ENCODE measurements around the gene TTC7B.

The TTC7B gene

GRCh38 chr14:90611936-90612335, 204.3 kb downstream of the TTC7B start:
- TF ChIP-seq CTCF (IDR thresholded peaks at IDR 0.05; ENCODE audit: unreplicated experiment in 3 of 3): no peak
- Mint-ChIP-seq H3K27ac (peak overlapping the region; percentile 62 to 90 (median 87)), H3K36me3 (ENCODE audit: low read depth) (peaks cover 16% of the 10 kb centered on the region), H3K4me1 (peaks cover 71% of the 10 kb centered on the region), H3K9me3 (no peaks in the 10 kb centered on the region), H3K4me3 (peak overlapping the region in 1 of 3 experiments; percentile 7), H3K27me3 (ENCODE audit: low read depth) (peaks cover 3% of the 10 kb centered on the region)

GRCh38 chr14:90611501-90611900, 204.7 kb downstream of the TTC7B start:
- Mint-ChIP-seq H3K27ac (peak overlapping the region; percentile 62 to 90 (median 87)), H3K4me3 (peak overlapping the region in 1 of 3 experiments; percentile 7), H3K36me3 (ENCODE audit: low read depth) (peaks cover 16% of the 10 kb centered on the region), H3K4me1 (peaks cover 67% of the 10 kb centered on the region), H3K9me3 (no peaks in the 10 kb centered on the region), H3K27me3 (ENCODE audit: low read depth) (peaks cover 3% of the 10 kb centered on the region)
- TF ChIP-seq CTCF (IDR thresholded peaks at IDR 0.05; ENCODE audit: unreplicated experiment in 3 of 3): no peak

GRCh38 chr14:90610346-90611040, 205.7 kb downstream of the TTC7B start:
- TF ChIP-seq CTCF (IDR thresholded peaks at IDR 0.05; ENCODE audit: unreplicated experiment in 3 of 3): no peak

GRCh38 chr14:90609376-90609775, 206.9 kb downstream of the TTC7B start:
- H3K27me3 Mint-ChIP-seq (ENCODE audit: low read depth): no peaks in the 10 kb centered on the region
- H3K4me3 Mint-ChIP-seq: no peak overlapping the region
- peaks cover 16% of the 10 kb centered on the region for H3K36me3 Mint-ChIP-seq (ENCODE audit: low read depth)
- no peak for TF ChIP-seq CTCF (IDR thresholded peaks at IDR 0.05; ENCODE audit: unreplicated experiment in 3 of 3)
- no peaks in the 10 kb centered on the region for H3K9me3 Mint-ChIP-seq
- H3K27ac Mint-ChIP-seq: peak overlapping the region in 2 of 3 experiments; percentile 42 to 55
- peaks cover 59% of the 10 kb centered on the region for H3K4me1 Mint-ChIP-seq

More at GRCh38 chr14:90610346-90611040, 205.7 kb downstream of the TTC7B start:
- Mint-ChIP-seq H3K27me3 (ENCODE audit: low read depth) (no peaks in the 10 kb centered on the region), H3K4me3 (no peak overlapping the region), H3K4me1 (peaks cover 63% of the 10 kb centered on the region), H3K27ac (peak overlapping the region in 2 of 3 experiments; percentile 25 to 90), H3K9me3 (no peaks in the 10 kb centered on the region), H3K36me3 (ENCODE audit: low read depth) (peaks cover 16% of the 10 kb centered on the region)

GRCh38 chr14:90608929-90609341, 207.3 kb downstream of the TTC7B start:
- Mint-ChIP-seq H3K36me3 (ENCODE audit: low read depth) (peaks cover 16% of the 10 kb centered on the region), H3K27ac (peak overlapping the region; percentile 42 to 64 (median 55)), H3K27me3 (ENCODE audit: low read depth) (no peaks in the 10 kb centered on the region), H3K4me3 (no peak overlapping the region), H3K9me3 (no peaks in the 10 kb centered on the region), H3K4me1 (peaks cover 59% of the 10 kb centered on the region)
- TF ChIP-seq CTCF (IDR thresholded peaks at IDR 0.05; ENCODE audit: unreplicated experiment in 3 of 3): no peak

GRCh38 chr14:90608281-90608680, 207.9 kb downstream of the TTC7B start:
- Mint-ChIP-seq H3K4me3 (no peak overlapping the region), H3K27ac (peak overlapping the region in 2 of 3 experiments; percentile 5 to 42), H3K9me3 (no peaks in the 10 kb centered on the region), H3K4me1 (peaks cover 56% of the 10 kb centered on the region), H3K27me3 (ENCODE audit: low read depth) (no peaks in the 10 kb centered on the region), H3K36me3 (ENCODE audit: low read depth) (peaks cover 11% of the 10 kb centered on the region)
- no peak for TF ChIP-seq CTCF (IDR thresholded peaks at IDR 0.05; ENCODE audit: unreplicated experiment in 3 of 3)

All from nephron (organoid).